Spleen (tissue), 7 donors: ENCODE results near the gene ENO3.

ENCODE experiments used
- CTCF ChIP-seq, 11 experiments: fragments of 200-600 bp in 7 of 11; fragments of 450-650 bp in 4 of 11; sonication (generic) in 4 of 11; IDR thresholded peaks in 8 of 11; conservative IDR thresholded peaks in 3 of 11; 1 replicate in 7 of 11; 2 replicates in 4 of 11; pipeline versions ENCODE4 v1.4.0 to v1.8.0; 2016 to 2021; ENCODE audit warnings: antibody characterized with exemption in 11 of 11, inconsistent platforms in 4 of 11, mild to moderate bottlenecking in 1 of 11
- POLR2A ChIP-seq, 3 donors: fragments of 450-650 bp; IDR thresholded peaks; one replicate each; pipeline ENCODE4 v1.5.1; 2017; ENCODE audit warnings: antibody characterized with exemption in 3 of 3, mild to moderate bottlenecking in 1 of 3
- POLR2AphosphoS5 ChIP-seq, 3 donors: sonication (generic); formaldehyde crosslinking; IDR thresholded peaks; one replicate each; pipeline ENCODE4 v1.5.1; 2017; ENCODE audit warnings: antibody characterized with exemption in 3 of 3
- donor health status: DM: no; HTN: no; CAD: no; lungs with moderate emphysema.
- donor health status: DM: no; HTN: no; CAD: no.
- donor health status: DM: no; HTN: no; CAD: no.

GRCh38 chr17:4998027-4998731 lies 47.3 kb downstream of the ENO3 start:
- no peak for TF ChIP-seq CTCF (IDR thresholded peaks at IDR 0.05 in 8 of 11, conservative IDR thresholded peaks at IDR 0.05 in 3 of 11)
- no peak for TF ChIP-seq POLR2A (IDR thresholded peaks at IDR 0.05)
- TF ChIP-seq POLR2AphosphoS5 (IDR thresholded peaks at IDR 0.05): peak; percentile 36 to 69 (median 64)
